GM19372 (cell line): Measurements from ENCODE around the gene TPR.

Experiments
- ATAC-seq: cut with Tn5 transposase; IDR thresholded peaks from one replicate; pipeline ENCODE4 v1.9.1; 2021; ENCODE audit warnings: mild to moderate bottlenecking, low read depth, moderate library complexity; ENCODE audit not compliant: unreplicated experiment

Gene TPR

GRCh38 chr1:186330758-186331157, 44.3 kb downstream of the TPR start:
- no peak for ATAC-seq

- ATAC-seq: no peak
Observed at GRCh38 chr1:186327331-186327730, 47.7 kb downstream of the TPR start.

- no peak for ATAC-seq
Observed at GRCh38 chr1:186326009-186326408, 49.0 kb downstream of the TPR start.

DNA sequence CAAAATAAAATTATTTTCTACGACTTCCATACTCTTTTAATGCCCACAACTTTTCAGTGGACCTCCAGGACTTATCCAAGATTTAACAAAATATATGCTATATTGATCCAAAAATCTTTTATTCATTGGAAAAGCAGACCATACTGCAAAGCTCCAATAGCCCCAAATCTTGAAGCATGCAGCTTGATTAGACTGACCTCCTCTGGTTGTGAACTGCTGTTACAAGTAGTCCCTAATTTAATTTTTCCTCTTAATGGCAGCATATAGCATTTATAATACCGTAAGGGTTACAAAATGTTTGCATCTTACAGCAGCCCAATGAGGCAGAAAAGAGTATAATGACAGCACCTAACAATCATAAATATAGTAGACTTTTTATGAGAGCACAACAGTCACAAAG, 49.8 kb downstream of the TPR start:
- ATAC-seq: no peak

DNA sequence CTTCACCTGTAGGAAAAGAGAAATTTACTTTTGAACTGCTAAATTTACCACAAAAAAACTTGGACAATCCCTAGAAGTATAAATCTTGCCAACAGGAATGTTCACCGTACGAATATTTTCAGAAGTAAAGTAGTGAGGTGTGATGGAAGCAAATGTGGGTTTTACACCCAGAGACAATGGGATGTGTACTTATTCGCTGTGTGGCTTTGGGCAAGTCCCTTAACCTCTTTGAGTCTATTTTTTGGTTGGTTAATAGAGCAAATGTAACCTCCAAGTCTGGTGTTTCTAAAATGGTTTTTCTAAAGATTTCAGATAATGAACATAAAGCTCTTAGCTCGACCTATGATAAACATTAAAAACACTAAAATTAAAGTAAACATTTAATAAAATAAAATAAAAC, 51.2 kb downstream of the TPR start:
- no peak for ATAC-seq

DNA sequence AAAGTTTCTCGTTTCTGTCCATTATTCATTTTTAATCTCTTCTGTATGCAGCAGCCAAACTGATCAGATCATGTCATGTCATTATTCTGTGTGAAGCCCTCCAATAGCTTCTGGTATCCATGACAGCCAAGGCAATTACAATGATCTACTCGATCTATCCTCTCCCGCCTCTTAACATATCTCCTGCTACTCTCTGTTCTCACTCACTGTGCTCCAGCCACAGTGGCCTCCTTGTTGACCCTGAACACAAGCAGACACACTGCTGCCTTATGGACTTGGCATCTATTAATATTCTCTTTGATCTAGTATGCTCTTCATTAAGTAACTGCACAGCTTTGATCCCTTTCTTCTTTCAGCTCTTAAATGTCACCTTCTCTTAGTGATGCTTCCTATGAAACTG, 59.5 kb downstream of the TPR start:
- ATAC-seq: no peak

- no peak for ATAC-seq
Observed at GRCh38 chr1:186311375-186312051, 63.5 kb downstream of the TPR start.

GRCh38 chr1:186310307-186310706, 64.7 kb downstream of the TPR start:
- no peak for ATAC-seq

DNA sequence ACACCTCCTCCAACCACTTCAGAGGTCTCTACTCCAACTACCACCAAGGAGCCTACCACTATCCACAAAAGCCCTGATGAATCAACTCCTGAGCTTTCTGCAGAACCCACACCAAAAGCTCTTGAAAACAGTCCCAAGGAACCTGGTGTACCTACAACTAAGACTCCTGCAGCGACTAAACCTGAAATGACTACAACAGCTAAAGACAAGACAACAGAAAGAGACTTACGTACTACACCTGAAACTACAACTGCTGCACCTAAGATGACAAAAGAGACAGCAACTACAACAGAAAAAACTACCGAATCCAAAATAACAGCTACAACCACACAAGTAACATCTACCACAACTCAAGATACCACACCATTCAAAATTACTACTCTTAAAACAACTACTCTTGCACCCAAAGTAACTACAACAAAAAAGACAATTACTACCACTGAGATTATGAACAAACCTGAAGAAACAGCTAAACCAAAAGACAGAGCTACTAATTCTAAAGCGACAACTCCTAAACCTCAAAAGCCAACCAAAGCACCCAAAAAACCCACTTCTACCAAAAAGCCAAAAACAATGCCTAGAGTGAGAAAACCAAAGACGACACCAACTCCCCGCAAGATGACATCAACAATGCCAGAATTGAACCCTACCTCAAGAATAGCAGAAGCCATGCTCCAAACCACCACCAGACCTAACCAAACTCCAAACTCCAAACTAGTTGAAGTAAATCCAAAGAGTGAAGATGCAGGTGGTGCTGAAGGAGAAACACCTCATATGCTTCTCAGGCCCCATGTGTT, 66.6 kb downstream of the TPR start:
- ATAC-seq: no peak

DNA sequence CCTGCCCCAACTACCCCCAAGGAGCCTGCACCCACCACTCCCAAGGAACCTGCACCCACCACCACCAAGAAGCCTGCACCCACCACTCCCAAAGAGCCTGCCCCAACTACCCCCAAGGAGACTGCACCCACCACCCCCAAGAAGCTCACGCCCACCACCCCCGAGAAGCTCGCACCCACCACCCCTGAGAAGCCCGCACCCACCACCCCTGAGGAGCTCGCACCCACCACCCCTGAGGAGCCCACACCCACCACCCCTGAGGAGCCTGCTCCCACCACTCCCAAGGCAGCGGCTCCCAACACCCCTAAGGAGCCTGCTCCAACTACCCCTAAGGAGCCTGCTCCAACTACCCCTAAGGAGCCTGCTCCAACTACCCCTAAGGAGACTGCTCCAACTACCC, 67.6 kb downstream of the TPR start:
- no peak for ATAC-seq

GRCh38 chr1:186306533-186306932, 68.5 kb downstream of the TPR start:
- no peak for ATAC-seq

DNA sequence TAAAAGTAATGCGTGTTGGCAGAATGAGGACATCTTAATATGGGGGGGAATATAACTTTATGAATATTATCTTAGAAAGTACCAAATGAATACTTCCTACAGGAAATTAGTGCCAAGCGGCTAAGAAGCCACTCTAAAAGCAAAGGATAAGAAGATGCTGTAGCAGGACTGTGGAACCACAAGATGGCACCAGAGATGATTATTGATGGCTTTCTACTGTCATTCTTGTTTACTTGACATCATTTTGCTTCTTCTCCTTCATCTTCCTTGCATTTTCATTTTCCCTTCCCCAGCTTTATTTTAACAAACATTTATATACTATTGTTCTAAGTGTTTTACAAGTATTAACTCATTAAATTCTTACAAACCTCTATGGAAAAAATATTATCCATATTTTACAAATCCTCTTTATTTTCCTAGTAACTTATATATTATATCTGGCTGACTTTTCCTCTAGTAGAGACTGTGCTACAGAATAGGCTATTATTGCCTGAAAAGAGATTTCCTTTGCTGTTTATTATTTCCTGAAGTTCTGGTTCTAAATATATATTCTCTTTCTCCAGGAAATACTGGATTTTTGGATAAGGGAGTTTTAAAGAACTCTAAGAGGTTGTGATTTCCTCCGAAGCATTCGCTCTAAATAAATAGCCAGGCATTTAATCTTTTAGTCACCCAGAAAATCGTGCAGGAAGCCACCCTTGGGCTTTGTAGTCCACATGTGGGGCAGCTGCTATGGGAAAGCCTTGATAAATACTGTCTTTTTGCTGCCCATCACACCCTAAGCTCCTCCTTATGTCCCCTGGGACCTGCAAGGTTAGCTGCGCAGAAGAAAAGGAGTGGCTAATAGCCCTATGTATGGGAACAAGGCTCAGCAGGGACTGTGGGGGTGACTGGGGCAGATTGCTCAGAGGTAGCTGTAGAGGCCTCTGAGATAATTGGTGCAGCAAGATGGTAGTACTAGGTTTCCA, 69.8 kb downstream of the TPR start:
- peak; percentile 74 for ATAC-seq

DNA sequence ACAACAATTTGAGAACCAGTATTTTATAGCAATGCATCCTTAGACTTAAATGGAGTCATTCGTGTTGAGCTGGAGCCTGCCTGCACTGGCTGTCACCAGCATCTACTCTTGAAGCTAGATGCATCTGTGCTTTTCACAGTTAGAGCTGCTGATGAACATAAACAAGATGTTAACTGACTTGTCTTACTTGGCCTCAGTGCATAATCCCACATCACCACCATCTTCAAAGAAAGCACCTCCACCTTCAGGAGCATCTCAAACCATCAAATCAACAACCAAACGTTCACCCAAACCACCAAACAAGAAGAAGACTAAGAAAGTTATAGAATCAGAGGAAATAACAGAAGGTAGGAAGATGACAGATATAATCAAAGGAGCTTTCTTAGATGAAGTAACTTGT, 71.1 kb downstream of the TPR start:
- ATAC-seq: no peak

DNA sequence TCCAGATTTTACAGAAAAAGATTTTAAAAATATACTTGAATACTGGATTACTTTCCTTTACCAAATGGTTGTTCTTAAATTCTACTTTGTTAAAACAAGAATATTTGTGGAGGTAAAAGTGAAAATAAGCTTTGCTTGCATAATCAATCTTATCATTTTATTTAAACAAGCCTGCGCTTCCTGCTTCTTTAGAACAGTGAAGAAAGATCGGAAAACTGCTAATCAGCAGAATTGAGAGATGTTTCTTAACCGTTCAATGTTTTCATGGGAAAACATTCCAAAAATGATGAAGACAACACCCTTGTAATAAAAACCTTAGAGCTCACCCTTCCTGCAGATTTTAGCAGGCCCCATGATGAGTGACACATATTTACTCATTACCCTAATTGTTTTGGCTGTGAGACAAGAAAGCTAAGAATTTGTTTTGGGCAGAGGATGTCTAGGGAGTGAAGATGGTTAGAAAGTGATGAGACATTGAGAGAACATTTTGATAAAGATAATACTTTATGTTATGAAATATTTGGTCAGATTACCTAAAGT, 72.6 kb downstream of the TPR start:
- no peak for ATAC-seq

GRCh38 chr1:186301448-186301847, 73.6 kb downstream of the TPR start:
- ATAC-seq: no peak

- no peak for ATAC-seq
Observed at GRCh38 chr1:186300056-186300455, 75.0 kb downstream of the TPR start.

GRCh38 chr1:186299570-186299969, 75.5 kb downstream of the TPR start:
- no peak for ATAC-seq

DNA sequence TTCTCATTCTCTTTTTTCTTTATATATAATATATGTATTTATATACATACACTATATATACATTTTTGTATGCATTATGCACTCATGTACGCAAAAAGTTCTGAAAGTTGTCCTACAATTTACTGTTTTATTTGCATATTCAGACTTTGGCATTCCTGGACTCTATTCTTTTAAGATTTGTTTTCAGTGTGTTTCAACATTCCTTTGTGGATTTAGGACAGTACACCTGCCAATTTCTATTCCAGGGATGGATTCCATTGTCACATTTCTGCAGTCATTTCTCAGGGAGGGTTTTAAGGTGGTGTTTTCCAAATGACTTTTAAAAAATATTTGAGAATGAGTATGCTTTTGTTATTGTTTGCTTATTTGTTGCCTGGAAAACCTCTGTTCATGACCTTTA, 76.2 kb downstream of the TPR start:
- no peak for ATAC-seq

DNA sequence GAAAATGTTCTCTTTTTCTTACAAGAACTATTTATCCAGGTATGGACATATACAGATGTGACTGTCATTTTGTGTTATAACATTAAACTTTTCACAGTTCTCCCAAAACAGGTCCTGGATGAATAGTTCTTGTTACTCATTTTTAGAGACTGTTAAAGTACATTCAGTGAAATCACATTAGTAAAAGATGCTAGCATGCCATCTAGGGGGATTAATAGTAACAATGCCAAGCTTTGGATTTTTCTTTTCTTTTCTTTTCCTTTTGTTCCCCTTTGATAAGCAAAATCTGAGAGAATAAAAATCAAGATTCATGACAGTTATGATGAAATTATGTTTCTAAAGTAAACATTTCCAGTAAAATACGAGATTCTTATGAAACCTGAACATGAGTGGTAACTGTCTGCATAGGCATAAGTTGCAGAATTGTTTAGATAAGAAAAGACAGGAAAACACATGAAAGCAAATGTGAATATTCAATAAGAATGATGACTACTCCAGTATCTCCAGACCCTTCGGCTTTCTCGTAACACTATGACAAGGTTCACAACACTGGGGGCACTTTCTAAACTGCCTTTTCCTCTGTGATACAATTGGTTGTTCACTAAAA, 77.5 kb downstream of the TPR start:
- ATAC-seq: no peak

DNA sequence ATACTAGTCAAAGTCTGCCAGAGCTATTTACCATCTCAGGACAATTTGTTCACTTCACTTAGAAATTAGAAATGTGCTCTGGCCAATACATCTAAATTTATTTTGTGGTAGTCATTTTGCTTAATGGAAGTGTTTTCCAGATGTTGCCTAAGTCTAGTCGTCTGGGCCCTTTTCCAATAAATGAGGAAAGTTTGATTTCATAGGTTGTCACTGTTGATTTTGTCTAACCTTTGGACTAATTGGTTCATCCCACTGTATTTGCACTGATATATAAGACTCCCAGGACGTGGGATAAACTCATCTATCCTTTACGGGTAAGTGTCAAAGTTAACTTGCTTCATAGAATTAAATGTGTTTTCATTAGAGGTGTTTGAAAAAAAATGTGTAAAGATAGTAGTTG, 79.1 kb downstream of the TPR start, which contains the start of gene PRG4:
Gene PRG4 (plus strand): TSS at position 300 of the 400 bp plus-strand sequence.
- ATAC-seq: no peak
